ENCODE results near the gene PHRF1.

DNA sequence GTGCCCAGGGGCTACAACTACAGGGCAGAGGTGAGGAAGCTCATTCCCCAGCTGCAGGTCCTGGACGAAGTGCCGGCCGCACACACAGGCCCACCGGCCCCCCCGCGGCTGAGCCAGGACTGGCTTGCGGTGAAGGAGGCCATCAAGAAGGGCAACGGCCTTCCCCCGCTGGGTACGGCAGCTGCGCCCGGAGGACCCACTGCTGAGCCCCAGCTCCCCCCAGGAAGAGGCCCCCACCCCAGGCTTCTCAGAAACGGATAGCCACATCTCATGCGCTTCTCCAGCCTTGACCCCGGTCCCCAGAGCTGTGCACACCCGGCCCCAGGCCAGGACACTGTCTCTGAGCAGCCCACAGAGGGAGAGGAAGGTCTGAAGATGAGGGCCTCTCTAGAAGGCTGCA is 25.1 kb upstream of the PHRF1 start:
- no peak for TF ChIP-seq POLR2A (IDR thresholded peaks at IDR 0.05)
- TF ChIP-seq, protein P1, sequence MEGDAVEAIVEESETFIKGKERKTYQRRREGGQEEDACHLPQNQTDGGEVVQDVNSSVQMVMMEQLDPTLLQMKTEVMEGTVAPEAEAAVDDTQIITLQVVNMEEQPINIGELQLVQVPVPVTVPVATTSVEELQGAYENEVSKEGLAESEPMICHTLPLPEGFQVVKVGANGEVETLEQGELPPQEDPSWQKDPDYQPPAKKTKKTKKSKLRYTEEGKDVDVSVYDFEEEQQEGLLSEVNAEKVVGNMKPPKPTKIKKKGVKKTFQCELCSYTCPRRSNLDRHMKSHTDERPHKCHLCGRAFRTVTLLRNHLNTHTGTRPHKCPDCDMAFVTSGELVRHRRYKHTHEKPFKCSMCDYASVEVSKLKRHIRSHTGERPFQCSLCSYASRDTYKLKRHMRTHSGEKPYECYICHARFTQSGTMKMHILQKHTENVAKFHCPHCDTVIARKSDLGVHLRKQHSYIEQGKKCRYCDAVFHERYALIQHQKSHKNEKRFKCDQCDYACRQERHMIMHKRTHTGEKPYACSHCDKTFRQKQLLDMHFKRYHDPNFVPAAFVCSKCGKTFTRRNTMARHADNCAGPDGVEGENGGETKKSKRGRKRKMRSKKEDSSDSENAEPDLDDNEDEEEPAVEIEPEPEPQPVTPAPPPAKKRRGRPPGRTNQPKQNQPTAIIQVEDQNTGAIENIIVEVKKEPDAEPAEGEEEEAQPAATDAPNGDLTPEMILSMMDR (IDR thresholded peaks at IDR 0.05), result no peak
